Measurements from ENCODE around the gene METRN. TPM values are rescaled to one million over a fixed set of nuclear protein-coding genes. Genes with fewer than 3 reads are reported as not detected.

Gene METRN
- total RNA-seq, 2 donors from 2014 or later = 36.6 to 71.9 TPM

- WGBS, 2 donors = 62 to 74% methylated on average over 26 to 29 of the region's 29 CpGs
- Histone ChIP-seq H3K4me1 (no peaks in the 10 kb centered on the region), H3K9me3 (no peaks in the 10 kb centered on the region), H3K27ac (no peak overlapping the region), H3K36me3 (replicated peaks in 1 of 2; ENCODE audit: insufficient read depth in 1 of 2, low read depth in 2 of 2) (no peaks in the 10 kb centered on the region), H3K4me3 (no peak overlapping the region), H3K27me3 (no peaks in the 10 kb centered on the region)
- DNase-seq (no peak), ATAC-seq (no peak)
- intact Hi-C loops (cut with DNase I) = no loop called here
- TF ChIP-seq CTCF (IDR thresholded peaks at IDR 0.05) (no peak), POLR2A (IDR thresholded peaks at IDR 0.05) (no peak)
These were observed 51.3 kb downstream of the METRN start for GRCh38 chr16:766008-766819.

DNA sequence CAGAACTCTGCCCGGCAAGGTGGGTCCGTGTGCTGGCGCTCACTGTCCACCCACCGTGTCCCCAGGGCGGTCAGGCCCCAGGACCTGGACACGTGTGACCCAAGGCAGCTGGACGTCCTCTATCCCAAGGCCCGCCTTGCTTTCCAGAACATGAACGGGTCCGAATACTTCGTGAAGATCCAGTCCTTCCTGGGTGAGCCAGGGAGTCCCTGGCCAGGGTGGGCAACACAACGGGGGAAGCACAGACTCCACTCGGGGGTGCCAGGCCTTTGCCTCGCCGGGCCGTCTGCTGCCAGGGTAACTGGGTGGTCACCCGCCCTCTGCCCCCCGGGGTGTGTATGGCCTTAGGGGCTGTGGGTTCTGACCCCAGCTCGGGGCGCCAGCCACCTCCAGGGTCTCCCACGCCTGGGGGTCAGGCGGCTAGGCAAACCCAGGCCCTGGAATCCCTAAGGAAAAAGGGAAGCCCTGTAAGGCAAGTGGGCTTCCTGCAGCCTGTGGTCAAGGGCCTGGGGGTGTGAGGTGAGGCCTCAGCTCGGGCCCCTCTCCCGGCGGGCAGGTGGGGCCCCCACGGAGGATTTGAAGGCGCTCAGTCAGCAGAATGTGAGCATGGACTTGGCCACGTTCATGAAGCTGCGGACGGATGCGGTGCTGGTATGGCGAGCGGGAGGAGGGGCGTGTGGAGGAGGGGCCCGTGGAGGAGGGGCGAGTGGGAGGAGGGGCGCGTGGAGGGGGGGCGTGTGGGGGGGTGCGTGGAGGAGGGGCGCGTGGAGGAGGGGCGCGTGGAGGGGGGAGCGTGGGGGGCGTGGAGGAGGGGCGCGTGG lies 52.1 kb downstream of the METRN start:
- intact Hi-C loops (cut with DNase I) = no loop called here

GRCh38 chr16:767743-768235 lies 52.9 kb downstream of the METRN start:
- intact Hi-C loops (cut with DNase I) = no loop called here
- H3K27ac ChIP-seq = no peak overlapping the region
- no peaks in the 10 kb centered on the region for H3K27me3 ChIP-seq
- WGBS, 2 donors = 41 to 45% methylated on average over 12 to 15 of the region's 38 CpGs
- no peaks in the 10 kb centered on the region for H3K4me1 ChIP-seq
- ATAC-seq (no peak), DNase-seq (no peak)
- no peak for TF ChIP-seq CTCF (IDR thresholded peaks at IDR 0.05)
- TF ChIP-seq POLR2A (IDR thresholded peaks at IDR 0.05) = no peak
- H3K9me3 ChIP-seq = no peaks in the 10 kb centered on the region
- no peaks in the 10 kb centered on the region for H3K36me3 ChIP-seq (replicated peaks in 1 of 2; ENCODE audit: insufficient read depth in 1 of 2, low read depth in 2 of 2)
- no peak overlapping the region for H3K4me3 ChIP-seq

More for the DNA sequence above, 52.1 kb downstream of the METRN start:
- 70 to 71% methylated on average over 6 to 34 of the region's 48 CpGs for whole genome bisulfite sequencing, 2 donors
- Histone ChIP-seq H3K4me3 (no peak overlapping the region), H3K9me3 (no peaks in the 10 kb centered on the region), H3K36me3 (replicated peaks in 1 of 2; ENCODE audit: insufficient read depth in 1 of 2, low read depth in 2 of 2) (no peaks in the 10 kb centered on the region), H3K4me1 (no peaks in the 10 kb centered on the region), H3K27me3 (no peaks in the 10 kb centered on the region), H3K27ac (no peak overlapping the region)
- no peak for DNase-seq
- TF ChIP-seq CTCF (IDR thresholded peaks at IDR 0.05) (no peak), POLR2A (IDR thresholded peaks at IDR 0.05) (no peak)
- ATAC-seq = no peak

DNA sequence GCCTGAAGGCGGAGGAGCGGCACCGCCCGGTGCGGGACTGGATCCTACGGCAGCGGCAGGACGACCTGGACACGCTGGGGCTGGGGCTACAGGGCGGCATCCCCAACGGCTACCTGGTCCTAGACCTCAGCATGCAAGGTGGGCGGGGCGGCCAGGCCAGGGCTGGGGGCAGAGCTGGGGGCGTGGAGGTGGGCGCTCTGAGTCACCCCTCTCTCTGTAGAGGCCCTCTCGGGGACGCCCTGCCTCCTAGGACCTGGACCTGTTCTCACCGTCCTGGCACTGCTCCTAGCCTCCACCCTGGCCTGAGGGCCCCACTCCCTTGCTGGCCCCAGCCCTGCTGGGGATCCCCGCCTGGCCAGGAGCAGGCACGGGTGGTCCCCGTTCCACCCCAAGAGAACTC lies 53.5 kb downstream of the METRN start:
- Histone ChIP-seq H3K36me3 (replicated peaks in 1 of 2; ENCODE audit: insufficient read depth in 1 of 2, low read depth in 2 of 2) (no peaks in the 10 kb centered on the region), H3K27me3 (no peaks in the 10 kb centered on the region), H3K27ac (no peak overlapping the region), H3K9me3 (no peaks in the 10 kb centered on the region), H3K4me3 (no peak overlapping the region), H3K4me1 (no peaks in the 10 kb centered on the region)
- DNase-seq (no peak), ATAC-seq (no peak)
- intact Hi-C loops (cut with DNase I) = no loop called here
- TF ChIP-seq POLR2A (IDR thresholded peaks at IDR 0.05) = no peak
- no peak for TF ChIP-seq CTCF (IDR thresholded peaks at IDR 0.05)
- 64 to 87% methylated on average over 6 to 12 of the region's 21 CpGs for whole genome bisulfite sequencing, 2 donors

Other genes starting within 250 kb of the METRN start
- 100 to 1,000 TPM in 1 of 2 donors, 10 to 100 TPM in 1; 48.0 to 104 TPM for gene CAPN15, start 187.4 kb upstream of the METRN start, total RNA-seq
- not detected for gene PRR35, start 154.7 kb upstream of the METRN start, total RNA-seq
- gene NHLRC4, start 148.1 kb upstream of the METRN start, total RNA-seq = under 1 TPM in 1 of 2 donors, not detected in 1; 0.52 TPM
- 10 to 100 TPM; 76.5 to 83.1 TPM for gene PIGQ, start 145.2 kb upstream of the METRN start, total RNA-seq
- gene RAB40C, start 125.1 kb upstream of the METRN start, total RNA-seq = 10 to 100 TPM; 37.2 to 41.0 TPM
- 1 to 10 TPM; 3.9 to 5.6 TPM for gene WFIKKN1, start 84.1 kb upstream of the METRN start, total RNA-seq
- 100 to 1,000 TPM in 1 of 2 donors, 10 to 100 TPM in 1; 76.8 to 115 TPM for gene METTL26, start 78.8 kb upstream of the METRN start, total RNA-seq
- 10 to 100 TPM; 41.2 to 47.5 TPM for gene MCRIP2, start 73.3 kb upstream of the METRN start, total RNA-seq
- 100 to 1,000 TPM in 1 of 2 donors, 10 to 100 TPM in 1; 15.8 to 111 TPM for gene WDR90, start 65.8 kb upstream of the METRN start, total RNA-seq
- 10 to 100 TPM; 65.6 to 89.0 TPM for gene RHOT2, start 47.0 kb upstream of the METRN start, total RNA-seq
- gene RHBDL1, start 39.4 kb upstream of the METRN start, total RNA-seq = 1 to 10 TPM; 1.8 to 4.3 TPM
- gene STUB1, start 34.7 kb upstream of the METRN start, total RNA-seq = 100 to 1,000 TPM in 1 of 2 donors, 10 to 100 TPM in 1; 63.3 to 205 TPM
- gene JMJD8, start 30.8 kb upstream of the METRN start, total RNA-seq = 100 to 1,000 TPM in 1 of 2 donors, 10 to 100 TPM in 1; 49.5 to 128 TPM
- 10 to 100 TPM in 1 of 2 donors, 1 to 10 TPM in 1; 8.6 to 16.8 TPM for gene WDR24, start 24.7 kb upstream of the METRN start, total RNA-seq
- 1 to 10 TPM; 1.0 to 2.3 TPM for gene FBXL16, start 9.3 kb upstream of the METRN start, total RNA-seq
- 100 to 1,000 TPM in 1 of 2 donors, 10 to 100 TPM in 1; 71.6 to 189 TPM for gene ANTKMT, start 6.0 kb downstream of the METRN start, total RNA-seq
- gene CCDC78, start 11.3 kb downstream of the METRN start, total RNA-seq = not detected
- gene HAGHL, start 12.0 kb downstream of the METRN start, total RNA-seq = 1 to 10 TPM in 1 of 2 donors, not detected in 1; 2.6 TPM
- gene CIAO3, start 25.9 kb downstream of the METRN start, total RNA-seq = 10 to 100 TPM; 25.4 to 26.4 TPM
- gene MSLN, start 45.6 kb downstream of the METRN start, total RNA-seq = 1 to 10 TPM in 1 of 2 donors, not detected in 1; 2.1 TPM
- 10 to 100 TPM; 19.7 to 31.3 TPM for gene RPUSD1, start 73.3 kb downstream of the METRN start, total RNA-seq
- gene CHTF18, start 73.5 kb downstream of the METRN start, total RNA-seq = 10 to 100 TPM in 1 of 2 donors, 1 to 10 TPM in 1; 7.5 to 14.5 TPM
- gene GNG13, start 85.6 kb downstream of the METRN start, total RNA-seq = not detected

Data from body of pancreas (tissue), 4 donors.